HG03175 (cell line): ENCODE results near the gene ULK4.
"Not testable (repeated sequence)": the region's sequence is repeated elsewhere in the genome, so short reads cannot be mapped to it uniquely, and the experiment has no call there.

ENCODE experiments used
- ATAC-seq: cut with Tn5 transposase; IDR thresholded peaks from one replicate; pipeline ENCODE4 v1.9.1; 2021; ENCODE audit warnings: mild to moderate bottlenecking, moderate library complexity; ENCODE audit not compliant: unreplicated experiment

The ULK4 gene

DNA sequence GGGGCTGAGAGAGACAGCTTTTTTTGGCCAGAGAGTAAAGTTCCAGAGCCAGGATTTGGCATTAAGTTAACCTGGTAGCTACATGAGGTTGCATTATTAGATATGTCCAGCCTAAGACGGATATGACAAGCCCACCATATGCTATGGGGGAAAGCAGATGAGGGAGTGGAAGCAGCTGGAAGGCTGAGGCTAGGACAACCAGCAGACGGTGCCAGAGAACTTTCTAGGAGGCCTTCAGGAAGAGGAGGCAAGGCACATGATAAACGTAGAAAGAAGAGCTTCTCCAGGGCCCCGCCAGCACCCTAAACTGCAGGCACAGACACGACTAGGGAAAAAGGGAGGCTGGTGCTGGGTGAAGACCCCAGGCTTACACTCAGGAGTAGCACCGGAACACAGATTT lies 675.6 kb downstream of the ULK4 start:
- ATAC-seq, result no peak

DNA sequence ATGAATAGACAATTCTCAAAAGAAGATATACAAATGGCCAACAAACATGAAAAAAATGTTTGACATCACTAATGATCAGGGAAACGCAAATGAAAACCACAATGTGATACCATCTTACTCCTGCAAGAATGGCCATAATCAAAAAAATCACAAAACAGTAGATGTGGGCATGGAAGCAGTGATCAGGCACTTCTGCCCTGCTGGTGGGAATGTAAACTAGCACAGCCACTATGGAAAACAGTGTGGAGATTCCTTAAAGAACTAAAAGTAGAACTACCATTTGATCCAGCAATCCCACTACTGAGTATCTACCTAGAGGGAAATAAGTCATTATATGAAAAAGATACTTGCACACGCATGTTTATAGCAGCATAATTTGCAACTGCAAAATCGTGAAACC lies 677.0 kb downstream of the ULK4 start:
- not testable (repeated sequence) for ATAC-seq

DNA sequence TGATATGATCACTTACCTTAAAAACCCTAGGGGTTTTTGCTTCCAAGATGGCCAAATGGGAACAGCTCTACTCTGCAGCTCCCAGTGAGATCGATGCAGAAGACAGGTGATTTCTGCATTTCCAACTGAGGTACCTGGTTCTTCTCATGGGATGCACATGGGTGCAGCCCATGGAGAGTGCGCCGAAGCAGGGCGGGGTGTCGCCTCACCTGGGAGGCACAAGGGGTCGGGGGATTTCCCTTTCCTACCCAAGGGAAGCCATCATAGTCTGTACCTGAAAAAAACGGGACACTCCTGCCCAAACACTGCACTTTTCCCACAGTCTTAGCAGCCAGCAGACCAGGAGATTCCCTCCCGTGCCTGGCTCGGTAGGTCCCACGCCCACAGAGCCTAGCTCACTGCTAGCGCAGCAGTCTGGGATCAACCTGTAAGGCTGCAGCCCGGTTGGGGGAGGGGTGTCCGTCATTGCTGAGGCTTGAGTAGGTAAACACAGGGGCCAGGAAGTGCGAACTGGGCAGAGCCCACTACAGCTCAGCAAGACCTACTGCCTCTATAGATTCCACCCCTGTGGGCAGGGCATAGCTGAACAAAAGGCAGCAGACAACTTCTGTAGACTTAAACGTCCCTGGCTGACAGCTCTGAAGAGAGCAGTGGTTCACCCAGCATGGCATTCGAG lies 684.0 kb downstream of the ULK4 start:
- no peak for ATAC-seq

DNA sequence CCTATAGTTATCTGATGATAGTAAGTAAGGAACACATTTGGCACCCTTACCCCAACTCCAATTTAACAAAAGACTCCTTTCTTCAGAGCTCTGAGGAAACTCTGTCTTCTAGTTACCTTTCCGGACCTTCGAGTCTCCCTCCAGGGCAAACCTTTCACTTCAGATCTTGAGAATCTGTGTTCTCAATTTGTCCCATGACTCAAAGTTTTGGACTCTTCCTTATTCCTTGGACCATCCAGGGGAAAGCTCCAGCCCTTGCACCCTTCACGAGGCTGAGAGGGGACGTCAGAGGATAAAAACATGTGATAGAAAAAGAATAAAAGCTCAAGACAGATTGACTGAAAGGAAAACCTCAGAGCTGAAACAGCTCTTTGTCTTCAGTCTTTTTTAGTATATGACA lies 685.7 kb downstream of the ULK4 start:
- no peak for ATAC-seq

DNA sequence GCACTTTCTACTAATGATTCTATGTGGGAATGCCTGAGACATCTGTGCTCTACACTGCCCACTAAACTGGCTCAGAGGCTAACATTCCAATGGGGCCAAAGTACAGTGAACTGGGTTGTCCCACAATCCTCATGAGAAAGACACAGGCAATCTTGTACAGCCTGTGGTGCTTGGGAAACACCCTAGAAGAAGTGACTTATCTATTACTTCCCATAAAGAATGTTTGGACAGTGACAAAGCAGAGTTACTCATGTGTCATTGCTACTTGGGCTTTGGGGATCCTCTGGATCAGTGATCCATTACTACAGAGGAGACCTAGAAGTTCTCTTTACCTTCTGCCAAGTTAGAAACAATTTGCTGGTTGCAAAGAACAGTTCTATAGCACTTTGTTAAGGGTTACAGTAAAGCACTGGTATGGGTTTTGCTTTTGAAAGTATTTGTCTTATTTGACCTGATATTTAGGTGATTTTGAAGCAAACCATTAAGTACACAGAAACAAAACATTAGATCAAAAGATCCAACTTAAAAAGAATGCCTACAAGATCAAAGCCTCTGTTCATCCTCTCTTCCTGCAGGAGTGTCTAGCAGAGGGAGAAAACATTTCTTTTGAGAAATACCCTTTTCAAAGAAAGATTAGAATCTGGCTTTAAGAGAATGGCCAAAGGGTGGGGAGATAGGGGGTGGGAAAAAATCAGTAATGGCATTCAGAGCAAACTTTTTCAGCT lies 686.8 kb downstream of the ULK4 start:
- no peak for ATAC-seq

DNA sequence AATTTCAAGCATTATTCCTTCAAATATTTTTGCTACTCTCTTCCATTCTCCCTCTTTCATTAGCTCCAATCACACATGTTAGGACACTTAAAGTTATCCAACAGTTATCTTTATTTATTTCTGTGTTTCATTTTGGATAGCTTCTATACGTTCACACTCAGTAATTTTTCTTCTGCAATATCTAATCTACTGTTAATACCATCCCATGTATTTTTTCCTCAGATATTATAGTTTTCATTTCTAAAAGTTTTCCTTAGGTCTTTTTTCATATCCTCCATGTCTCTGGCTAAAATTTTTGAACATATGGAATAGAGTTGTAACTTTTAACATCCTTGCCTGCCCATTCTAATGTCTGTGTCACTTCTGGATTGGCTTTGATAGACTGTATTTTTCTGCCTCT lies 689.2 kb downstream of the ULK4 start:
- ATAC-seq, result no peak

DNA sequence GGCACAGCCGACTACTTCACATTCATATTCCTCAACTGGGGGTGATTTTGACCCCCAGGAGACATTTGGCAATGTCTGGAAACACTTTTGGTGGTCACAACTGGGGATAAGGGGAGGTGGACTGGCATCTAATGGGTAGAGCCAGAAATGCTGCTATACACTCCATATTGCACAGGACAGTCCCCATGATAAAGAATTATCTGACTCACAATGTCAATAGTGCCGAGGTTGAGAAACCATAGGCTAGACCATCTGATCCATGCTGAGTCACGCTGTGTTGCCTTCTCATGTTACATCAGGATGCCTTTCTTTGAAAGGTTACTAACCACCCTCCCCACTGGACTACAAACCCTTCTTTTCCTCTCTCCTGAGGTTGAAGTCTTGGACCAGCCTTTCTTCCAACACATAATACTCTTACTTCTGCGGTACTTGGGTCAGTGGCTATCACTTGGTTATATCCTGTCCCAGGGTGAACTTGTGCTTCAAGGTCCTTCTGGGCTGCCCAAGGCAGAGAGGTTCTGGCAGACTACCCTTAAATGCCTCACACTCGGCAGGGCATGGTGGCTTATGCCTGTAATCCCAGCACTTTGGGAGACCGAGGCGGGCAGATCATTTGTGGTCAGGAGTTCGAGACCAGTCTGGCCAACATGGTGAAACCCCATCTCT lies 693.8 kb downstream of the ULK4 start:
- no peak for ATAC-seq

DNA sequence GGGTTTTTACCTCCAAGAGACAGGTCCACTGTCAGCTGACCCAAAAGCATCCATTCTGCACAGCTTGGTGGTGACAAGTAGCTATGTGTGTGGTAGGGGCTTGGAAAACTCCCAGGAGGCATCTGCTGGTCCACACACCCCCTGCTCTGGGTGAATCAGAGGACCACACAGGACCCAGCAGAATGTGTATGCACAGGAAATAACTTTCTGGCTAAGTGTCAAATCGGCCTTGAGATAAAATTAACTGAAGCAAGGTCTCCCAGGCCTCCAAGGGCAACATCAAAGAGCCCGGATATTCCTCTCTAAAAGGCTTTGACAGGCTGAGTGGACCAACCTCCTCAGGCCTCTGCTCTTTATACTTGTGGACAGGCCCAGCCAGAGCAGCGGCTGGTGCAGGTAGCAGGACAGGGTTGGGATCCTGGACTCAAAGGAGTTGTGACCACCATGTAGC lies 696.1 kb downstream of the ULK4 start:
- no peak for ATAC-seq

DNA sequence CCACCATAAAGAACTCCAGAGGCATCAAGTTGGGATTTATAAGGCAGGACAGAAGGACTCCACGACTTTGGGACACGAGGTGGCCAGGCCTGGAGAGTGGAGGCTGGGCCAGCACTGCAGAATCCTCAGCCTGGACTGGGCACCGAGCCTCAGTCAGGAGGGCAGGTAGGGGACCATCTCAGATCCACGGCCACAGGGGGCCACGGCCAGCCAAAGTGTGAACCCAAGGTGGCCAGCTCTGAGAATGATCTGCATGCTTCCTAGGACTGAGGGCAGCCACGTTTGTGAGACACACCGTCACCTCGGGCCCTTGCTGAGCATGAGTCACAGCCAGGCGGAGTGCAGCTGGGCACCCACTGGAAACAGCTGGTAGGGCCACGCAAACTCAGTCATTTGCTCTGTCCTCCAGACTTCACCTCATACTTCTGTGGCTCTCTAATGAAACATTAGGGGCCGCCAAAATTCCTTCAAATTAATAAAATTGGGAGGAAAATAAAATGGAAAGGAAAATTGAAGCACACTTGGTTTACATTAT lies 696.8 kb downstream of the ULK4 start:
- no peak for ATAC-seq

DNA sequence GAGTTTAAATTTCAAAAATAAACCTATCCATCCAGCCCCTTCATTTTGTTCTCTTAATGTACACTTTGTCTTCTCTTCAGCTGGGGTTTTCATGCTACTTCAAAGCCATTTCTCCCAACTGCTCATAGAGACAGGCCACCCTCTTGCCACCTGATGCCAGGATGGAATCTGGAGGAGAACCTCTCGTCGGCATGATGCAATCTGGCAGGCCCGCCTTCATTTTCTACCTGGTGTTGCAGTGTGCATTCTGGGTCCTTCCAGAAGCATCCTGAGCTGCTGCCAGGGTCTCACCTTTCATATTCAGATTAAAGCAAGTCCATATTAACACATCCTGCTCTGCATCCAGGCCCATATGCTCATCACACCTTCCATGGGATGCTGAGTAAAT lies 701.8 kb downstream of the ULK4 start:
- ATAC-seq, result no peak

DNA sequence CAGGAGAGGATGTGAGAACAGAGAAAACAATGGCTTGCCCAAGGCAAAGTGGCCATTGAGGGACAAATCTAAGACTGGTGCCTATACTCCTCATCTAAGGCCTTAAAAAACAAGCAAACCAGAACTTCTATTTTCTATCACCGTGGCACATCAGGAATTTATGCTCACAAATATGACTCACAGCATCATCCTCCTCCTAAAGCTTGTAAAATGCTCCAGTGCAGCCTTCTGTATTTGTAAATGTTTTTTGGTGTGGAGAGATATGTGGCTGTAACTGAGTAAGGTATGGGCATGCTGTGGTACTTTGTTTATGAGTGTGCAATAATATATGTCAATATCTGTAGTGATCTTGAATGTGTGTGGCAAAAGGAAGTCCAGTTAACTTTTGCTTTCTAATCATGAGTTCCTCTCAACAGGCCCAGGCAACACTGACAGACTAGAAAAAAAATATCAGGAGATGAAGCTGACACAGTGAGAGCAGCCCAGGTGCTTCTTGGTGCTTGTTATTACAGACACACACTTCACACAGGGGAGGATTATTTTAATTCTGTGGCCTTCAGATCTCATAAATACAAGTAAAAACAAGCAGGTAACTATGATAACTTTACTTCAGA lies 702.3 kb downstream of the ULK4 start:
- ATAC-seq, result no peak

DNA sequence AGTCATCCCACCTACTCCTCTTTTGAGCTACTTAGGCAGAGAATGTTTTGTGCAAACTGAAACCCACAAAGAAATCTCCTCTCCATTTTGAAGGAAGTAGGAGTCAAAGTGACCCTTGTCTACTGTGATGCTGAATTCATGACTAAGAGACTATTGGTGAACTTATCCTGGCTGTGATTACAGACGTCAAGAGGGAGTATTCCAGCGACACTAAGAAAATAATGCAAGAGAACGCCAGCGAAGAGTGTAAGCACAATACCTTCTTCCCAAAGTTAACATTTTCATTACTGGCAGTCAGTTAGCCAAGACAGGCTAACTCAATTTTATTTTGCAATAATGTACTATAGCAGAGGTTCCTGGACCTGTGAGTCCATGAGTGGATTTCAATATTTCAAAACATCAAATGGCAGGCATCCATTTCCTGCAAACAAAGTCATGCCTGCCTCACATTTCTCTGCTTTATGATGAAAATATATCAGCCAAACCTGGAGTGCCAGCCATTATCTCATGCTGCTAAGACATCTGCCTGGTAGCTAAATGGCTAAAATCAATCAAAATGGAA lies 703.6 kb downstream of the ULK4 start:
- ATAC-seq, result no peak

DNA sequence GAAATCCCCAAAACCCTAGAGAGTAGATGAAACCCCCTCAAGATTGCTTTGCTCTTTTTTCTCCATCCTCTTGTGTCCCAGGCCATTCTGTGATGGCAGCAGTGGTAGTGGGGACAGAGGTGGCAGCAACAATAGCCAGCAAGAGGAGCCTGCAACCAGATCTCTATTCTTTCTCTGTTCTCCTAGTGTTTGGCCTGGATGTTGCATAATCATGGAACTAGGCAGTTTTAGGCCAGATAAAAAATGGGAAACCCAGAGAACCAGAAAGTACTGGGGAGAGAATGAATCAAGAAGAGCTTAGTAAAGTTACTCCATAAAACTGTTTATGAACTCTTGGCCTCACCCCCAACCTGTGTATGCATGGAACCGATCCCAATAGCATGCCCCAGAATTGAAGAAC lies 710.3 kb downstream of the ULK4 start:
- ATAC-seq, result no peak

DNA sequence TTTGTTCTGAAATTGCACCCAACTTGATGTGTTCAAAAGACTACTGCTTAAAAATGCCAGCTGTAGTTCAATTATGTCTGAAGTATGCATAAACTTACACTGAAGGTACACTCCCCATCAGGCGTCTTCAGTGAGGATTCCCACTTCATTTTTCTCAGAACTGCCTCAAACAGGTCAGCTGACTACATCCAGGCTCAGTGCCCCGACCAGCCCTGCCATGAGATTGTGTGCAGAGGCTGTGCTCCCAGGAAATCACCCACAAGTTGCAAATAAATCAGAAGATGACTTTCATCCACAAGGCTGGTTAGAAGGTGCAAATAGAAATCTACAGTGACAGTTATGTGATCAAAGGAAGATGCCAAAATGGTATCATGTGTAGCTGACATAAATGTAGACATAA lies 711.1 kb downstream of the ULK4 start:
- ATAC-seq, result no peak

DNA sequence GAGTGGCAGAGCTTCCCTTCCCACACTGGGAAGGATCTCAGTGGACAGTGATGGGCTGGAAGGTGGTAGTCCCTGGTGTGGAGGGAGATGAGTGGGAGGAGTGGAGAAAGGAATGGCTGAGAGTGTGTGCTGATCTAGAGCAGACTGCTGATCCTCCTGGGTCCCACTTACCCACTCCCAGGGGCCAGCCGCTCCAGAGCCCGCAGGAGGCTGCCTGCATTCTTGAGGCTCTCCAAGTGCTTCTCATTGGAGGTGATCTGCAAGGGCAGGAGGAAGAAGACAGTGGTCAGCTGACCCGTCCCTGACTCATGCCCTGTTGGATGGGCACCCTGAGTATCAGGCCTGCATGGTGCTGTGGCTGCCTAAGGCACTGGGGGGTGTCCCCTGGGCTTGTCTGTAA lies 712.6 kb downstream of the ULK4 start:
- no peak for ATAC-seq

DNA sequence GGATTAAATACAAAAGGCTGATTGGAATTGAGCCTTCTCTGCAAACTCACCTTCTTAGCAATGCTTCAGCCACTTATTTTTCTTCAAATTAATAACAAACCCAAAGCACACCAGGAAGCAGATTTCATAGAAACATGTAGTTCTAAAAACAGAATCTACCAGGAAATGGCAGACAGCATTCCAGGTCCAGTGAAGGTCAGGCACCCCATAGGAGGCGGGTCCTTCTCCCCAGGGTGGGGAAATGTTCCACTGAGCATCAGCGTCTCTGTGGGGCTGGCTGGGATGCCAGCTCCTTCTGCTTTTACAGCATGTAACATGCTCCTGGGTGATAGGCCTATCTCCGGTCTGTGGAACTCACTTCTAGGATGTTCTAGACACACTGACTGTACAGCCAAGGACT lies 713.4 kb downstream of the ULK4 start:
- no peak for ATAC-seq

DNA sequence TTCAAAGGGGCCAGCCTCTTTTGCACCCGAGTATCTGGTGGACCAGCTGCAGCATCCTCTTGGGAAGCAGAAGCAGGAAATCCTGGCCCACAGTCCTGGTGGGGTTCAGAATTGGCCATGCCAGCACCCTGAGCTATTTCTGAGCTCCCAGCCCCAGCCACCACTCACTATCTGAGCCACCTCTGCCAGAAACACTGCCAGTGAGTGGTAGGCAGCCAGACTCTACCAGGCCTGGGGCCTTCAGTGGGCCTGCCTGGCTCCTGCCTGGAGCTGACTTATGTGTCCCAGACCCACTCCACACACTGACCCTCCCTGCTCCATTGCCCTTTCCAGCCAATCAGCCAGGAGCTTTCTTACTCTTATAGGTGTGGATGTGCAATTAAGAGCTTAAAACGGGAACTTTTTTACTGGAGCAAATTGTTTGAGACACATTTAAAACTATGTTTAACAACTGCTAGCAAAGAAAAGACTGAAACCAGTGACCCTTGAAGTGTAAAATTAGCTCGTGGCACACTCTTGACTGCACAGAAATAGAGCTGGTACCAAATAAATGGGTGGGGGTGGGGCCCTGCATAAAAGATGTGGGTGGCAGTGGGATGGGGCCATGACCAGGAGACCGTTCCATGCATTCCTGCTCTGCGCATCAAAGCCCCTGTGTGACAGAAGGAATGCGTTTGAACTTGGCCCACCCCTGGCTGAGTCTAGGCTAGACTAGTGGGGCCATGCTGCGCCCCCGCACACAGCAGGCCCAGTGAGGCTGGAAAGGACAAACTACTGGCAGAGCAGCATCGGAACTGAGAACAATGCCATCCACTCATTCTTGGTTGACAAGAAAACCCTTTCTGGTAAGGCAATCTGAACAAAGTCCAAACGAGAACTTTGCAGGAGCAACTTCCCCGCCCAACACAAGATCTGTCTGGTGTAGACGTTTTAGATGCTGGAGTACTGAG lies 714.6 kb downstream of the ULK4 start:
- no peak for ATAC-seq

DNA sequence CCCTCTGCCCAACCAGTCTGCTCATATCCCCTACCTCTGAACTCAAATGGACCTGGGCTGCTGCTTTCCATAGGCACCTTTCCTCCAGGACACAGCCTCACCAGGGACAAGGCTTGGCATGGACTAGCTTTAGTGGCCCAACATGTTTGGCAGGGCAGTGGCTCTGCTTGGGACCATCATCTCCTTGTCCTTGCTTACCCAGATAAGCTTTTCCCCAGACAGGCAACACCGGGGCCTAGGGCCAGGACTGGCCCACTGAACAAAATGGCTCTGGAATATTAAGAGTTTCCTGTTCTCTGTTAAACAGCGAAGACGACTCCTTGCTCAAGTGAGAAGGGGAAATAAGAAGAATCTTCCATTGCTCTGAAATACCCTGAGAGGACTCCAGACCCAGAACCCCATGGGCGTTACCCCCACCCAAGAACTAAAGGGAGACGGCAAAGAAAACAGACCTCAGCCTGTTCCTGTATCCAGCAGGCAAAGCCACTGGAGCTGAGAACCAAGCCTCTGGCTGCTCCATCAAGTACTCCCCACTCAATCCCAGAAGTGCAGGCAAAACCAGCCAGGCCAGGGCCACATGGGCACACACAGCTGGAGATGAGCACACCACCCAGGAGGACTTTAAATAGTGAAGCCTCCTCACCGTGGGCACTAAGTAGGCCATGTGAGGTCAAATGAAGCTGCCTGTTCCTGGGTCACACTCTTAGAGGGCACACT lies 717.1 kb downstream of the ULK4 start:
- no peak for ATAC-seq

DNA sequence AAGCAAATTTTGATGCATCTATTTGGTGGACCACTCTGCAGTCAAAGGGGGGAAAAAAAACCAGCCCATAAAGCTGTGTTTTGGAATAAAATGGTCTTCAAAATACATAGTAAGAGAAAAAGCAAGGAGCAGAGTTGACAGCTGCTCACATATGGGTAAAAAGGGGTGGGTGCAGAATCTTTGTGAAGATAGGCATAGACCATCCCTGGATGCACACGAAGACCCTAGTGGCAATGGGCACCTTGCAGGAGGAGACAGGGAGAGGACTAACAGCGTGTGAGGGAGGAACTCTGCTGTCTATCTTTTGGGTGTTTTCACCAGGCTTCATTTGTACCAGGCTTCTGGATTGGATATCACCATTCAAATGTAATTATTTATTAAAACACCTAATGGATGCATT lies 718.7 kb downstream of the ULK4 start:
- ATAC-seq, result no peak
